Keratinocyte (primary cell): ENCODE results near the gene CDC14B. TPM values are rescaled to one million over a fixed set of nuclear protein-coding genes. Genes with fewer than 3 reads are reported as not detected.

Experiments
- DNase-seq: peaks from one replicate; pipeline ENCODE4 v3.0.0-alpha.2; 2011; ENCODE audit warnings: low read depth, missing footprints, low spot score
- FAIRE-seq: peaks from 2 replicates; lab custom pipeline; 2011; peaks lifted over from hg19 to GRCh38; lab: Jason Lieb, UNC
- H2AFZ ChIP-seq: 2 replicates; pipeline ENCODE4 v1.6.0; 2012; ENCODE audit warnings: low read length, control low read depth, inconsistent platforms; ENCODE audit not compliant: control insufficient read depth
- H3K27ac ChIP-seq: 2 replicates; pipeline ENCODE4 v1.5.1; 2011; ENCODE audit warnings: low read length; ENCODE audit not compliant: control insufficient read depth, insufficient read depth
- H3K27me3 ChIP-seq: 3 replicates; pipeline ENCODE4 v1.6.0; 2011; ENCODE audit warnings: low read length; ENCODE audit not compliant: control insufficient read depth, insufficient read depth; ENCODE audit errors: extremely low read depth
- H3K36me3 ChIP-seq, 2 experiments: 2 replicates in 1 of 2; 3 replicates in 1 of 2; pipeline ENCODE4 v1.5.1; 2011; ENCODE audit warnings: low read length in 2 of 2, mild to moderate bottlenecking in 1 of 2; ENCODE audit not compliant: control insufficient read depth in 2 of 2, insufficient read depth in 2 of 2; ENCODE audit errors: extremely low read depth in 1 of 2
- H3K4me1 ChIP-seq: 3 replicates; pipeline ENCODE4 v1.5.1; 2011; ENCODE audit warnings: low read length; ENCODE audit not compliant: control insufficient read depth, insufficient read depth; ENCODE audit errors: extremely low read depth
- H3K4me2 ChIP-seq: 3 replicates; pipeline ENCODE4 v1.6.0; 2011; ENCODE audit warnings: low read depth, low read length; ENCODE audit not compliant: control insufficient read depth, insufficient read depth; ENCODE audit errors: extremely low read depth
- H3K4me3 ChIP-seq, 3 experiments: fragments of 200-600 bp in 1 of 3; sonication (generic) in 1 of 3; 2 replicates in 2 of 3; 3 replicates in 1 of 3; pipeline ENCODE4 v1.5.1; 2011 to 2016; ENCODE audit warnings: low read length in 3 of 3, mild to moderate bottlenecking in 3 of 3, control low read depth in 2 of 3, inconsistent platforms in 1 of 3, low read depth in 1 of 3, mixed read lengths in 1 of 3, mixed run types in 1 of 3, moderate library complexity in 1 of 3; ENCODE audit not compliant: control insufficient read depth in 2 of 3, insufficient read depth in 2 of 3; ENCODE audit errors: extremely low read depth in 1 of 3
- H3K79me2 ChIP-seq: 2 replicates; pipeline ENCODE4 v1.6.0; 2012; ENCODE audit warnings: low read length; ENCODE audit not compliant: control insufficient read depth, insufficient read depth
- H3K9ac ChIP-seq: 3 replicates; pipeline ENCODE4 v1.6.0; 2011; ENCODE audit warnings: low read length; ENCODE audit not compliant: control insufficient read depth, insufficient read depth; ENCODE audit errors: extremely low read depth
- H3K9me1 ChIP-seq: 3 replicates; pipeline ENCODE4 v1.6.0; 2011; ENCODE audit warnings: low read length; ENCODE audit not compliant: control insufficient read depth, insufficient read depth; ENCODE audit errors: extremely low read depth
- H3K9me3 ChIP-seq: 2 replicates; pipeline ENCODE4 v1.5.1; 2012; ENCODE audit warnings: low read depth, low read length; ENCODE audit not compliant: control insufficient read depth
- H4K20me1 ChIP-seq: 3 replicates; pipeline ENCODE4 v1.6.0; 2011; ENCODE audit warnings: low read length; ENCODE audit not compliant: control insufficient read depth, insufficient read depth; ENCODE audit errors: extremely low read depth
- CTCF ChIP-seq, 3 experiments: IDR thresholded peaks in 1 of 3; conservative IDR thresholded peaks in 1 of 3; optimal IDR thresholded peaks in 1 of 3; 2 replicates in 2 of 3; 3 replicates in 1 of 3; pipeline versions ENCODE3 to v1.5.1; 2011; ENCODE audit warnings: low read length in 3 of 3, mild to moderate bottlenecking in 3 of 3, moderate library complexity in 2 of 3, control low read depth in 1 of 3, inconsistent platforms in 1 of 3; ENCODE audit not compliant: insufficient read depth in 2 of 3; ENCODE audit errors: extremely low read depth in 1 of 3
- EZH2 ChIP-seq: IDR thresholded peaks from one replicate; pipeline ENCODE4 v1.6.1; 2012; ENCODE audit warnings: inconsistent platforms, mild to moderate bottlenecking, low read length, moderate library complexity
- dilution Hi-C: fragments of 300-500 bp; cut with MboI; formaldehyde crosslinking; loops from one replicate; pipeline ENCODE4 v1.7.0; 2020; ENCODE audit warnings: low sequenced_read_pairs; ENCODE audit not compliant: extremely low pct_ligation_motif_present
- polyA plus RNA-seq, 5 experiments: library from polyadenylated mRNA; depleted of rRNA in 3 of 5; stranded (reverse) in 3 of 5; stranded (forward) in 1 of 5; unstranded in 1 of 5; fragments of >200 nt; gene quantifications; 1 replicate in 1 of 5; 2 replicates in 3 of 5; 3 replicates in 1 of 5; pipeline versions ENCODE4 v1.2.1 to v1.2.3, GENCODE V29; 2011 to 2012; ENCODE audit warnings: missing spikeins in 2 of 5, low read depth in 1 of 5, low replicate concordance in 1 of 5

Gene CDC14B
- polyA plus RNA-seq, 1 donor (not counting 4 experiments of a cell fraction or from before 2014, with no cell fraction given), result 7.5 TPM

GRCh38 chr9:96621618-96622017 lies 2.0 kb upstream of the CDC14B start:
- no peak overlapping the region for H3K27ac ChIP-seq
- no peak overlapping the region for H3K4me2 ChIP-seq
- dilution Hi-C loops, result no loop called here

DNA sequence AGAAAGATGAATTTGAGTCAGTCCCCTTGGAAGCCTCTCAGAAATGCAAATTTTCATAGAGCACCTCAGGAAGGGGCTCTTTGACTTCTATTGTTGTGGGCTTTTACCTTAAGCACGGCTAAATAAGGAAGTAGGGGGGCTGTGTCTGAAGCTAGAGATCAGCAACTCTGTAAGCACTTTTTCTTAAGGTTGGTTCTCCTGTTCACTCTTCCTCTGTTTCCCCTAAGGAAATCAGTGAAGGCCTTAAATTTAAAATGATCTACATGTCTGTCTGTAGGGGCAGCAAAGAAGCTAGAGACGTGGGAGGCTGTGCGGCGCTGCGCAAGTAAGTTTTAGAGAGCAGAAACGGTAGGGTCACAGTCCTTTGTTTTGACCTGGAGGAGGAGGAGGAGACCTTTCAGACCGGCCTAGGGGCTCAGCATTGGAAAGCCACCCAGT lies 1.2 kb upstream of the CDC14B start:
- Histone ChIP-seq H3K4me1 (peaks cover 12% of the 10 kb centered on the region), H3K36me3 (no peaks in the 10 kb centered on the region), H3K9me3 (no peaks in the 10 kb centered on the region), H3K27me3 (no peaks in the 10 kb centered on the region), H2AFZ (no peak overlapping the region), H3K4me3 (no peak overlapping the region), H3K9ac (no peak overlapping the region), H3K4me2 (no peak overlapping the region), H4K20me1 (no peaks in the 10 kb centered on the region), H3K79me2 (peaks cover 13% of the 10 kb centered on the region), H3K9me1 (no peaks in the 10 kb centered on the region), H3K27ac (no peak overlapping the region)
- dilution Hi-C loops, result no loop called here
- no peak for FAIRE-seq
- TF ChIP-seq CTCF (optimal IDR thresholded peaks at IDR 0.05 in 1 of 3, IDR thresholded peaks at IDR 0.05 in 1 of 3, conservative IDR thresholded peaks at IDR 0.05 in 1 of 3; ENCODE audit: extremely low read depth in 1 of 3, insufficient read depth in 2 of 3, low read length in 3 of 3) (no peak), EZH2 (no peak)
- DNase-seq, result no peak

More at GRCh38 chr9:96621618-96622017, 2.0 kb upstream of the CDC14B start:
- H3K9me1 ChIP-seq, result no peaks in the 10 kb centered on the region
- no peak overlapping the region for H2AFZ ChIP-seq
- no peaks in the 10 kb centered on the region for H3K36me3 ChIP-seq
- no peak overlapping the region for H3K4me3 ChIP-seq
- TF ChIP-seq EZH2 (no peak), CTCF (optimal IDR thresholded peaks at IDR 0.05 in 1 of 3, IDR thresholded peaks at IDR 0.05 in 1 of 3, conservative IDR thresholded peaks at IDR 0.05 in 1 of 3; ENCODE audit: extremely low read depth in 1 of 3, insufficient read depth in 2 of 3, low read length in 3 of 3) (no peak)
- FAIRE-seq (no peak), DNase-seq (no peak)
- no peaks in the 10 kb centered on the region for H3K27me3 ChIP-seq
- peaks cover 13% of the 10 kb centered on the region for H3K79me2 ChIP-seq
- no peaks in the 10 kb centered on the region for H3K9me3 ChIP-seq
- H3K9ac ChIP-seq, result no peak overlapping the region
- peaks cover 12% of the 10 kb centered on the region for H3K4me1 ChIP-seq
- H4K20me1 ChIP-seq, result no peaks in the 10 kb centered on the region
